Natural killer cell (primary cell): ENCODE data around the gene CYP27A1. TPM values are rescaled to one million over a fixed set of nuclear protein-coding genes. Genes with fewer than 3 reads are reported as not detected.
"Not testable (repeated sequence)": the region's sequence is repeated elsewhere in the genome, so short reads cannot be mapped to it uniquely, and the experiment has no call there.

Experiments
- ATAC-seq, 3 donors: fragments of 150-1000 bp in 2 of 3; fragments of 200-7000 bp in 1 of 3; cut with Tn5 transposase; 1 replicate in 1 of 3; 2 replicates in 2 of 3; pipeline ENCODE4 v1.10.0; 2021; ENCODE audit warnings: mild to moderate bottlenecking in 2 of 3, moderate library complexity in 2 of 3
- DNase-seq, 2 donors: peaks; one replicate each; pipeline versions ENCODE4 v3.0.0 to v3.0.0-alpha.2; 2013 to 2021; ENCODE audit warnings: mixed read lengths in 1 of 2
- H3K27ac ChIP-seq: one replicate; pipeline ENCODE4 v1.5.1; 2013; ENCODE audit warnings: mild to moderate bottlenecking, low read length
- H3K27me3 ChIP-seq: one replicate; pipeline ENCODE4 v1.6.1; 2013; ENCODE audit warnings: low read length; ENCODE audit not compliant: control insufficient read depth, insufficient read depth
- H3K36me3 ChIP-seq: one replicate; pipeline ENCODE4 v1.6.1; 2013; ENCODE audit warnings: low read length; ENCODE audit not compliant: control insufficient read depth, insufficient read depth
- H3K4me1 ChIP-seq: one replicate; pipeline ENCODE4 v1.6.1; 2013; ENCODE audit warnings: low read length; ENCODE audit not compliant: control insufficient read depth, insufficient read depth
- H3K4me3 ChIP-seq: one replicate; pipeline ENCODE4 v1.5.1; 2013; ENCODE audit warnings: low read length
- H3K9me3 ChIP-seq: one replicate; pipeline ENCODE4 v1.6.1; 2013; ENCODE audit warnings: low read length; ENCODE audit not compliant: control insufficient read depth, insufficient read depth
- H3K27ac Mint-ChIP-seq, 2 donors: one replicate each; pipeline ENCODE4 v1.8.0; 2022; ENCODE audit warnings: mild to moderate bottlenecking in 2 of 2, mixed read lengths in 2 of 2, moderate library complexity in 1 of 2
- H3K27me3 Mint-ChIP-seq, 2 donors: one replicate each; pipeline ENCODE4 v1.8.0; 2022; ENCODE audit warnings: low read depth in 2 of 2, mixed read lengths in 2 of 2
- H3K36me3 Mint-ChIP-seq: one replicate; pipeline ENCODE4 v1.8.0; 2022; ENCODE audit warnings: mixed read lengths
- H3K4me1 Mint-ChIP-seq, 2 donors: one replicate each; pipeline ENCODE4 v1.8.0; 2022; ENCODE audit warnings: mixed read lengths in 2 of 2
- H3K4me3 Mint-ChIP-seq: one replicate; pipeline ENCODE4 v1.8.0; 2022; ENCODE audit warnings: mild to moderate bottlenecking, moderate library complexity, mixed read lengths
- H3K9me3 Mint-ChIP-seq, 2 donors: one replicate each; pipeline ENCODE4 v1.8.0; 2022; ENCODE audit warnings: mixed read lengths in 2 of 2
- CTCF ChIP-seq: fragments of 200-600 bp; IDR thresholded peaks from one replicate; pipeline ENCODE4 v1.8.0; 2022; ENCODE audit warnings: antibody characterized with exemption
- WGBS: methylation state at CpG from one replicate; pipeline ENCODE4 v1.1.7; 2013; ENCODE audit warnings: missing lambda C conversion rate; ENCODE audit not compliant: insufficient coverage; 5-methylcytosine and 5-hydroxymethylcytosine counted together
- intact Hi-C: fragments of 100-400 bp; cut with micrococcal nuclease; formaldehyde crosslinking; loops from one replicate; pipeline ENCODE4 v1.14.2; 2022
- total RNA-seq, 4 donors: library from RNA; stranded (reverse); fragments of 120-200 nt in 1 of 4; gene quantifications; one replicate each; pipeline versions ENCODE4 v1.2.3 to v1.2.4, GENCODE V29; 2013 to 2022

Gene CYP27A1
- total RNA-seq, 3 donors from 2014 or later (not counting 1 experiment from before 2014, with no cell fraction given), result 0.61 to 1.6 TPM; not detected in 1

- Histone ChIP-seq H3K4me3 (no peak overlapping the region), H3K9me3 (no peaks in the 10 kb centered on the region), H3K4me1 (no peaks in the 10 kb centered on the region), H3K36me3 (peaks cover 27% of the 10 kb centered on the region), H3K27me3 (no peaks in the 10 kb centered on the region), H3K27ac (no peak overlapping the region)
- DNase-seq, result no peak
- no peak for ATAC-seq
- 95% methylated on average over 6 of the region's 6 CpGs for WGBS
- Mint-ChIP-seq H3K4me1 (no peaks in the 10 kb centered on the region), H3K27ac (no peak overlapping the region), H3K27me3 (no peaks in the 10 kb centered on the region), H3K36me3 (peaks cover 10% of the 10 kb centered on the region), H3K9me3 (no peaks in the 10 kb centered on the region), H3K4me3 (no peak overlapping the region)
- TF ChIP-seq CTCF, result no peak
- intact Hi-C loops, result no loop called here
Observed at GRCh38 chr2:218756599-218757377, 25.2 kb upstream of the CYP27A1 start.

- Mint-ChIP-seq H3K27me3 (no peaks in the 10 kb centered on the region), H3K9me3 (no peaks in the 10 kb centered on the region), H3K4me1 (no peaks in the 10 kb centered on the region), H3K27ac (no peak overlapping the region), H3K36me3 (no peaks in the 10 kb centered on the region), H3K4me3 (no peak overlapping the region)
- H3K27me3 ChIP-seq, result no peaks in the 10 kb centered on the region
- ATAC-seq (no peak), DNase-seq (no peak)
- intact Hi-C loops, result no loop called here
- TF ChIP-seq CTCF, result no peak
- no peak overlapping the region for H3K27ac ChIP-seq
- no peaks in the 10 kb centered on the region for H3K4me1 ChIP-seq
- WGBS, result 90% methylated on average over 2 of the region's 2 CpGs
- H3K4me3 ChIP-seq, result no peak overlapping the region
- no peaks in the 10 kb centered on the region for H3K36me3 ChIP-seq
- no peaks in the 10 kb centered on the region for H3K9me3 ChIP-seq
Observed at GRCh38 chr2:218761795-218762194, 20.2 kb upstream of the CYP27A1 start.

GRCh38 chr2:218772759-218773158, 9.2 kb upstream of the CYP27A1 start:
- 86% methylated on average over 5 of the region's 5 CpGs for WGBS
- H3K4me3 ChIP-seq, H3K27me3 Mint-ChIP-seq, H3K36me3 ChIP-seq, ATAC-seq, DNase-seq, intact Hi-C loops, H3K27me3 ChIP-seq, H3K4me3 Mint-ChIP-seq, H3K4me1 ChIP-seq, H3K36me3 Mint-ChIP-seq, H3K27ac ChIP-seq, H3K4me1 Mint-ChIP-seq, H3K9me3 Mint-ChIP-seq, H3K27ac Mint-ChIP-seq: not testable (repeated sequence)
- peaks cover 14% of the 10 kb centered on the region for H3K9me3 ChIP-seq

GRCh38 chr2:218773881-218774280, 8.1 kb upstream of the CYP27A1 start:
- H3K36me3 ChIP-seq, result no peaks in the 10 kb centered on the region
- no peaks in the 10 kb centered on the region for H3K27me3 ChIP-seq
- no peak overlapping the region for H3K27ac Mint-ChIP-seq
- intact Hi-C loops, result no loop called here
- H3K4me3 Mint-ChIP-seq, result no peak overlapping the region
- 100% methylated on average over 2 of the region's 2 CpGs for WGBS
- H3K36me3 Mint-ChIP-seq, result peaks cover 8% of the 10 kb centered on the region
- H3K27ac ChIP-seq, result no peak overlapping the region
- DNase-seq (no peak), ATAC-seq (no peak)
- H3K4me3 ChIP-seq, result no peak overlapping the region
- H3K9me3 ChIP-seq, result peaks cover 17% of the 10 kb centered on the region
- H3K4me1 Mint-ChIP-seq, result no peaks in the 10 kb centered on the region
- H3K9me3 Mint-ChIP-seq, result peaks cover 4% of the 10 kb centered on the region in 2 donors
- no peaks in the 10 kb centered on the region for H3K4me1 ChIP-seq
- no peak for TF ChIP-seq CTCF
- H3K27me3 Mint-ChIP-seq, result peaks cover 4 to 6% of the 10 kb centered on the region in 2 donors
